Stomach (tissue), 4 donors: ENCODE results near the gene CD72.

ENCODE experiments used
- CTCF ChIP-seq, 7 experiments: fragments of 450-650 bp in 4 of 7; fragments of 200-600 bp in 3 of 7; sonication (generic) in 3 of 7; IDR thresholded peaks; one replicate each; pipeline ENCODE4 v1.5.1; 2016 to 2019; ENCODE audit warnings: antibody characterized with exemption in 7 of 7, control low read depth in 2 of 7, mild to moderate bottlenecking in 1 of 7
- EP300 ChIP-seq: sonication (generic); formaldehyde crosslinking; IDR thresholded peaks from one replicate; pipeline ENCODE4 v1.6.1; 2017; ENCODE audit warnings: antibody characterized with exemption
- POLR2A ChIP-seq, 4 donors: fragments of 450-650 bp; IDR thresholded peaks; one replicate each; pipeline ENCODE4 v1.6.1; 2016; ENCODE audit warnings: antibody characterized with exemption in 4 of 4, control low read depth in 2 of 4, mild to moderate bottlenecking in 1 of 4, moderate library complexity in 1 of 4

GRCh38 chr9:35604578-35605350 lies 13.4 kb downstream of the CD72 start, which contains the start of gene TESK1:
- TF ChIP-seq POLR2A (IDR thresholded peaks at IDR 0.05) (no peak), CTCF (IDR thresholded peaks at IDR 0.05) (no peak), EP300 (no peak)
